Measurements from ENCODE around the gene FOXP2. TPM values are rescaled to one million over a fixed set of nuclear protein-coding genes. Genes with fewer than 3 reads are reported as not detected.

Gene FOXP2
- total and polyA plus RNA-seq, 9 donors = 5.0 to 26.5 (median 15.0) TPM

DNA sequence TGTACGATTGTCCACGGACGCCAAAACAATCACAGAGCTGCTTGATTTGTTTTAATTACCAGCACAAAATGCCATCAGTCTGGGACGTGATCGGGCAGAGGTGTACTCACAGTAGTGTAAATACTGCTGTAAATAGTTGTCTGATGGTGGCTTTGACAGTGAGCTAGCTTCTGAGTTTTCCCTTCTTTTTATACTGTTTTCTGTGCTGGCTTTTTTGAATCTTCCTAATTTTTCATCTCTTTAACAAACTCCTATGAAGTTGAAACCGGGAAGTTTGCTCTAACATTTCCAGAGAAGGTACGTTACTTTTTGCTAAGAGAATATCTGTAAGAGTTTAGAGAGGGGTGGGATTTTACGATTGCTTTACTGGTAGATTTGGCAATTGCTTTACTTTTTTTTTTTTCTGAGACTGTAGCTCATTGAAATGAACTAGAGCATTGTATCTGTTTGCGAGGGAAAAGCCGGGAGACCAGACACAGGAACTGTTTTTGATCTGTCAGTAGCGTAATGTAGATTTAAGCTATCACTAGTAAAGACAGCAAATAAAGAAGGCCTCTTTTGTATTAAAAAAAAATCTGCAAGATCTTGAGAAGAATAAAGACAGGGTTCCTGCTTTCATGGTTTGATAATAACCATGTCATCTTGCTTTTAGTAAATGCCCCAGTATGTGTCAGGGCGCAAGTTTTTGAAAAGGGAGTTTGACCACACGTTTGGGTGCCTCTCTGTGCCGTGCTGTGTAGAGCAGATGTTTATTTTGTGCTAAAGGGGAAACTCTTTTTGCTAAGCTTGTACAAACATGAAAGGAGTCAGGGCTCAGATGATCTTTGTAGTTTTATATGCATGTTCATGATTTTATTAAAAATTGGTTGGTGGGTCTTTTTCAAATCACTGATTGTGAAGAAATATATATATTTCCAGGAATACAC, 712 bp downstream of the FOXP2 start:
- Histone ChIP-seq H3K9me3 (no peaks in the 10 kb centered on the region), H3K27ac (peak overlapping the region in 1 of 2 donors; percentile 46), H3K36me3 (no peaks in the 10 kb centered on the region), H3K27me3 (no peaks in the 10 kb centered on the region), H3K4me3 (peak overlapping the region; percentile 35), H3K4me1 (ENCODE audit: insufficient read depth) (peaks cover 4% of the 10 kb centered on the region)
- DNase-seq = no peak
- intact Hi-C loops (cut with DNase I) = loop anchor here in 1 of 4 donors (10.0 kb wide), 1 partner anchor 331 kb away; no protein-coding TSS in a partner anchor
- 7 to 12% (median 8%) methylated on average over 14 of the region's 14 CpGs for WGBS, 3 donors
- no peak for TF ChIP-seq EP300 (IDR thresholded peaks at IDR 0.05)
- TF ChIP-seq POLR2A (IDR thresholded peaks at IDR 0.05) = no peak
- TF ChIP-seq, protein P1, sequence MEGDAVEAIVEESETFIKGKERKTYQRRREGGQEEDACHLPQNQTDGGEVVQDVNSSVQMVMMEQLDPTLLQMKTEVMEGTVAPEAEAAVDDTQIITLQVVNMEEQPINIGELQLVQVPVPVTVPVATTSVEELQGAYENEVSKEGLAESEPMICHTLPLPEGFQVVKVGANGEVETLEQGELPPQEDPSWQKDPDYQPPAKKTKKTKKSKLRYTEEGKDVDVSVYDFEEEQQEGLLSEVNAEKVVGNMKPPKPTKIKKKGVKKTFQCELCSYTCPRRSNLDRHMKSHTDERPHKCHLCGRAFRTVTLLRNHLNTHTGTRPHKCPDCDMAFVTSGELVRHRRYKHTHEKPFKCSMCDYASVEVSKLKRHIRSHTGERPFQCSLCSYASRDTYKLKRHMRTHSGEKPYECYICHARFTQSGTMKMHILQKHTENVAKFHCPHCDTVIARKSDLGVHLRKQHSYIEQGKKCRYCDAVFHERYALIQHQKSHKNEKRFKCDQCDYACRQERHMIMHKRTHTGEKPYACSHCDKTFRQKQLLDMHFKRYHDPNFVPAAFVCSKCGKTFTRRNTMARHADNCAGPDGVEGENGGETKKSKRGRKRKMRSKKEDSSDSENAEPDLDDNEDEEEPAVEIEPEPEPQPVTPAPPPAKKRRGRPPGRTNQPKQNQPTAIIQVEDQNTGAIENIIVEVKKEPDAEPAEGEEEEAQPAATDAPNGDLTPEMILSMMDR (IDR thresholded peaks at IDR 0.05) = no peak

DNA sequence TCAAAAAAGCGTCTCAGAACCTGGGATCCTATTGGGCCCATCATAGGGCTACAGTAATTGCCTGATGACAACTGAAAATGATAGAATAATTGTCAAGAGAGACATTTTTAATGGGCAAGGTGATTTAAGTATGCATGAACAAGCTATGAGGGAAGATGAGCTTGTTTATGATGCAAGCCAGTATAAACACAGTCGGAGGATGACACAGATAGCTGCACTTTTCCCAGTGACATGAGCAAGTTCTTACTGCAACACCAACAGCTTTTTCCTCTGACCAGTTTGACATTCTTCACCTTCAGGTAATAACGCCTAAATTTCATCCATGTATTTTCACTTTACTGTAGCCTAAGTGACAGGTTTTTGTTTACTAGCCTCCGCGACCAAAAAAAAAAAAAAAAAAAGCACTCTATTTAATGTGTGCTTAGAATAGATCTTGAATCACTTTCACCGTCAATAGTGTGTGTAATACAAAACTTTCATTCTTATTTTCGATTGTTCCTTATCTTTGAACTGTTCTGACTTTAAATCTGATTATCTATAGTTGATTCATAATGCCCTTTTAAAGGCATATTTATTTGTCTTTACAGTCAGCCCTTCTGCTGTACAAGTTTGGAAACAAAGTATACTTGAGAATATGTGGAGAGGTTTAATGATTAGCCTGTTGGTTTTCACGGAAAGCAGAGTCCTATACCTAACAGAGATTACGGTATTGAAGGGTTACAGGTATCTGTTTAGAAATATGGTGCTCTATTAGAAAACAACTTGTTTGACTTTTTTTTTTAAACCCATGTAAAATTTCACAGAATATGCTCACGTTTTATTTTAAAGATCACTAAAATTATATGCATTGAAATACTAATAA, 1.7 kb downstream of the FOXP2 start:
- WGBS, 3 donors = 47 to 68% (median 65%) methylated on average over 10 of the region's 10 CpGs
- DNase-seq = no peak
- no peak overlapping the region for H3K27ac ChIP-seq
- TF ChIP-seq, protein P1 (IDR thresholded peaks at IDR 0.05) = no peak
- TF ChIP-seq EP300 (IDR thresholded peaks at IDR 0.05) (no peak), POLR2A (IDR thresholded peaks at IDR 0.05) (no peak)
- H3K36me3 ChIP-seq = no peaks in the 10 kb centered on the region
- peaks cover 4% of the 10 kb centered on the region for H3K4me1 ChIP-seq (ENCODE audit: insufficient read depth)
- intact Hi-C loops (cut with DNase I) = loop anchor here in 1 of 4 donors (10.0 kb wide), 1 partner anchor 332 kb away; no protein-coding TSS in a partner anchor
- H3K4me3 ChIP-seq = peak overlapping the region; percentile 35
- H3K9me3 ChIP-seq = no peaks in the 10 kb centered on the region
- H3K27me3 ChIP-seq = no peaks in the 10 kb centered on the region

DNA sequence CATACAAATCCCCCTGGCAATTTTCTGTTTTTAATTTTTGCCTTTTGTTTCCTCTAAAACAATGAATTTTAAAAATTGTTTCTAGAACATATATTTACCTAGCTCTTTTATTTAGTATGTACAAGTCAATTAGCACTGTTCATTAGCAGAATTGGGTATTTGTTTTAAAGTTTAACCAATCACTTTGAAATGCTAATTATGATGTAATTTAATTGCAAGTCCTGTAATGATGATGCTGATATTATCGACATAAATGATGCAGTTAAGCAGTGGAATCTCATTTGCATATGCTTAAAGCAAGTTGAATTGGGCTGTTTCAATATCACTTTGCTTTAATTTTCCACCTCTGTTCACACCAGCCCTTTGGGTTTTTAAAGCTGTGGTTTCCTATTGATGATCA, 2.7 kb downstream of the FOXP2 start:
- Histone ChIP-seq H3K27me3 (no peaks in the 10 kb centered on the region), H3K36me3 (no peaks in the 10 kb centered on the region), H3K4me1 (ENCODE audit: insufficient read depth) (peaks cover 3% of the 10 kb centered on the region), H3K9me3 (no peaks in the 10 kb centered on the region), H3K4me3 (peak overlapping the region; percentile 35), H3K27ac (no peak overlapping the region)
- TF ChIP-seq POLR2A (IDR thresholded peaks at IDR 0.05) (no peak), EP300 (IDR thresholded peaks at IDR 0.05) (no peak)
- TF ChIP-seq, protein P1 (IDR thresholded peaks at IDR 0.05) = no peak
- WGBS, 3 donors = 86 to 89% (median 87%) methylated on average over 1 of the region's 1 CpG
- intact Hi-C loops (cut with DNase I) = loop anchor here in 1 of 4 donors (10.0 kb wide), 1 partner anchor 332 kb away; no protein-coding TSS in a partner anchor
- DNase-seq = no peak

DNA sequence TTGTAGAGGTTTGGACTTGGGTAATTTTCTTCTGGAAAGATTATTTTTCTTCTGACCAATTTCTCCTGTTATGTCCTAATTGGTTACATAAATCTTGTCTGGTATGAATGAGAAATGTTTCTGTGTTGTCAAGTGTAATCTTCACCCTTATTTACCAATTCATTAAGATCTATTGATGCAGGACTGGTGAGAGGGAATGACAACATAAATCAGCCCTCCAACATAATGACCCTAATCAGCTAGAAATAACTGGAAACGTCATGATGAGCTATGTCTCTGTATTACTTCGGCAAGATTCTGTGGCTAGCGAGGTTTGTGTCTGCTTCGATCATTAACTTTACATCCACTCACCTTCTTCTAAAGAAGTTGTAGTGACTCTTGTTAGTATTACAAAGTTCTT, 3.5 kb downstream of the FOXP2 start:
- Histone ChIP-seq H3K27ac (no peak overlapping the region), H3K9me3 (no peaks in the 10 kb centered on the region), H3K4me1 (ENCODE audit: insufficient read depth) (peaks cover 3% of the 10 kb centered on the region), H3K36me3 (no peaks in the 10 kb centered on the region), H3K4me3 (no peak overlapping the region), H3K27me3 (no peaks in the 10 kb centered on the region)
- DNase-seq = no peak
- no peak for TF ChIP-seq EP300 (IDR thresholded peaks at IDR 0.05)
- intact Hi-C loops (cut with DNase I) = loop anchor here in 1 of 4 donors (10.0 kb wide), 1 partner anchor 333 kb away; no protein-coding TSS in a partner anchor
- WGBS, 3 donors = 74 to 80% (median 78%) methylated on average over 4 of the region's 4 CpGs

All from ovary (tissue), 9 donors.